ENCODE measurements around the gene NDUFS5. TPM values are rescaled to one million over a fixed set of nuclear protein-coding genes. Genes with fewer than 3 reads are reported as not detected.
"Not testable (repeated sequence)": the region's sequence is repeated elsewhere in the genome, so short reads cannot be mapped to it uniquely, and the experiment has no call there.

NDUFS5 gene
- 100 to 1,000 TPM; 300 to 553 (median 521) TPM for total RNA-seq

DNA sequence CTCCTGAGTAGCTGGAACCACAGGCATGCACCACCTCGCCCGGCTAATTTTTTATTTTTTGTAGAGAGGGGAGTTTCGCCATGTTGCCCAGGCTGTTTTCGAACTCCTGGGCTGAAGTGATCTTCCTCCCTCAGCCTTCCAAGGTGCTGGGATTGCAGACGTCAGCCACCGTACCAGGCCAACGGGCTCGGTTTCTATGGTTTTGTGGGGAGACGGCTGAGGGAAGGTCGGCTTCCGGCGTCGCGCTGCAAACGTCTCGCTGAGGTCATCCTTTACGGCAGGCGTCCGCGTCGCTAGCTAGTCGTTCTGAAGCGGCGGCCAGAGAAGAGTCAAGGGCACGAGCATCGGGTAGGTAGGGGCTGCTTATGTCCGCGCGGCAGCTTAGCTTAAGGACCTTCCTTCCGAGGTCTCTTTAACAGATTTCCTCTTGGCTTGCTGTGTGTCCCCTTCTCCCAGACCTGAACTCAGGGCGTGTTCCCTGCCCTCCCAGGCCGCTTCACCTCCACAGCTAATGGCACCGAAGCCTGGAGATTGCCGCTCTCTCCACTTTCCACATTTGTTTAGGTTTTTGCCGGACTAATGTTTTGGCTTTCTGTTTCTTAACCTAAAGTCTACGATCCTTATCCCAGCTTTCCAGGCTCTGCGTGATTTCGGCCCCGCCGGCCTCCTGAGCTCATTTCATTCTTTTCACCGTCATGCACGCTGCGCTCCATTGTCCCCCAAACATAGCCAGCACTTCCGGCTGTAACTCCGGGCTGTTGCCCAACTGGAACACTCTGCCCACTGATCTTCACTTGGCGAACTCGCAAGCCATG lies at the start of gene NDUFS5:
Gene NDUFS5, plus strand, starts transcription at position 300 of the 815 bp plus-strand sequence. CDS start 2,375 bp downstream, outside the sequence.
- WGBS, 2 donors (ENCODE audit: low coverage in 1 of 2), result 0% methylated on average over 12 to 37 of the region's 47 CpGs
- no peaks in the 10 kb centered on the region for H3K27me3 ChIP-seq
- peak within 1 kb of the TSS; percentile 43 to 73 for H3K4me3 ChIP-seq
- peak; percentile 96 for ATAC-seq
- H3K36me3 ChIP-seq, result peaks cover 0 to 32% of the 10 kb centered on the region in 2 donors
- no peak for TF ChIP-seq EP300 (IDR thresholded peaks at IDR 0.05)
- TF ChIP-seq POLR2AphosphoS5 (IDR thresholded peaks at IDR 0.05), result peak; percentile 99
- TF ChIP-seq, protein P1, sequence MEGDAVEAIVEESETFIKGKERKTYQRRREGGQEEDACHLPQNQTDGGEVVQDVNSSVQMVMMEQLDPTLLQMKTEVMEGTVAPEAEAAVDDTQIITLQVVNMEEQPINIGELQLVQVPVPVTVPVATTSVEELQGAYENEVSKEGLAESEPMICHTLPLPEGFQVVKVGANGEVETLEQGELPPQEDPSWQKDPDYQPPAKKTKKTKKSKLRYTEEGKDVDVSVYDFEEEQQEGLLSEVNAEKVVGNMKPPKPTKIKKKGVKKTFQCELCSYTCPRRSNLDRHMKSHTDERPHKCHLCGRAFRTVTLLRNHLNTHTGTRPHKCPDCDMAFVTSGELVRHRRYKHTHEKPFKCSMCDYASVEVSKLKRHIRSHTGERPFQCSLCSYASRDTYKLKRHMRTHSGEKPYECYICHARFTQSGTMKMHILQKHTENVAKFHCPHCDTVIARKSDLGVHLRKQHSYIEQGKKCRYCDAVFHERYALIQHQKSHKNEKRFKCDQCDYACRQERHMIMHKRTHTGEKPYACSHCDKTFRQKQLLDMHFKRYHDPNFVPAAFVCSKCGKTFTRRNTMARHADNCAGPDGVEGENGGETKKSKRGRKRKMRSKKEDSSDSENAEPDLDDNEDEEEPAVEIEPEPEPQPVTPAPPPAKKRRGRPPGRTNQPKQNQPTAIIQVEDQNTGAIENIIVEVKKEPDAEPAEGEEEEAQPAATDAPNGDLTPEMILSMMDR (IDR thresholded peaks at IDR 0.05), result no peak
- peak; percentile 86 to 93 for TF ChIP-seq POLR2A (IDR thresholded peaks at IDR 0.05)
- H3K4me1 ChIP-seq, result peaks cover 0 to 51% (median 8%) of the 10 kb centered on the region in 3 donors
- H3K9me3 ChIP-seq, result no peaks in the 10 kb centered on the region
- H3K27ac ChIP-seq, result peak within 1 kb of the TSS; percentile 75 to 98 (median 94)

DNA sequence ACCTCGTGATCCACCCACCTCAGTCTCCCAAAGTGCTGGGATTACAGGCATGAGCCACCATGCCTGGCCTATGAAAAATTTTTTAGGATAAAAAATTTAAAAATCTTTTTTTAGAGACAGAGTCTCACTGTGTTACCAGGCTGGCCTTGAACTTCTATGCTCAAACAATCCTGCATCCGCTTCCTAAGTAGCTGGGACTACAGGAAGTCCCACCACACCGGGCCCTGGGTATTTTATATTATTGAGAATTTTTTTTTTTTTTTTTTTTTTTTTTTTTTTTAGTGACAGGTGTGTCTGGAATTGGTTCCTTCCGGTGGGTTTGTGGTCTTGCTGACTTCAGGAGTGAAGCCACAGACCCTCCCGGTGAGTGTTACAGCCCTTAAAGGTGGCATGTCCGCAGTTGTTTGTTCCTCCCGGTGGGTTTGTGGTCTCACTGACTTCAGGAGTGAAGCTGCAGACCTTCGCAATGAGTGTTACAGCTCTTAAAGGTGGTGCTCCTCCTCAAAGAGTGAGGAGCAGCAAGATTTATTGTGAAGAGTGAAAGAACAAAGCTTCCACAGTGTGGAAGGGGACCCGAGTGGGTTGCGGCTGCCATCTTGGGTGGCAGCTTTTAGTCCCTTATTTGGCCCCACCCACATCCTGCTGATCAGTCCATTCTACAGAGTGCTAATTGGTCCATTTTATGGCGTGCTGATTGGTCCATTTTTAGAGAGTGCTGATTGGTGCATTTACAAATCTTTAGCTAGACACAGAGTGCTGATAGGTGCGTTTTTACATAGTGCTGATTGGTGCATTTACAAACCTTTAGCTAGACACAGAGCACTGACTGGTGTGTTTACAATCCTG lies 48.5 kb upstream of the NDUFS5 start:
- H3K4me1 ChIP-seq, H3K27ac ChIP-seq, H3K4me3 ChIP-seq, H3K36me3 ChIP-seq, ATAC-seq, H3K27me3 ChIP-seq: not testable (repeated sequence)
- WGBS, 2 donors (ENCODE audit: low coverage in 1 of 2), result 83 to 86% methylated on average over 5 to 10 of the region's 12 CpGs
- peaks cover 0 to 13% (median 0%) of the 10 kb centered on the region in 3 donors for H3K9me3 ChIP-seq

DNA sequence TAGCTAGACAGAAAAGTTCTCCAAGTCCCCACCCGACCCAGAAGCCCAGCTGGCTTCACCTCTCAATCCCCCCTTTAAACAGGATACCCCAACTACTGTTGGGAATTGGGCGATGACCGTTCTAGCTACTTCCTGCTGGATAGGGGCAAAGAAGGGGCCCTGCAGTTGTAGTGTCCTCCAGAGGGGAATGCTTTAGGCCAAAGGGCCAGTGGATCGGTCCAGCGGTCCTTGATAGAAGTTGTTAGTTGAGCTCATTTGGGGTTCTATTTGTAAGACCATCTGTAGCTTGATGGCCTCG lies 48.0 kb upstream of the NDUFS5 start:
- H3K27ac ChIP-seq, ATAC-seq, H3K4me1 ChIP-seq, H3K27me3 ChIP-seq, H3K4me3 ChIP-seq, H3K36me3 ChIP-seq: not testable (repeated sequence)
- WGBS, 2 donors (ENCODE audit: low coverage in 1 of 2), result 96% methylated on average over 5 of the region's 6 CpGs; no CpG with 5 or more reads in 1 of the 2 donors
- H3K9me3 ChIP-seq, result peaks cover 0 to 13% (median 0%) of the 10 kb centered on the region in 3 donors

DNA sequence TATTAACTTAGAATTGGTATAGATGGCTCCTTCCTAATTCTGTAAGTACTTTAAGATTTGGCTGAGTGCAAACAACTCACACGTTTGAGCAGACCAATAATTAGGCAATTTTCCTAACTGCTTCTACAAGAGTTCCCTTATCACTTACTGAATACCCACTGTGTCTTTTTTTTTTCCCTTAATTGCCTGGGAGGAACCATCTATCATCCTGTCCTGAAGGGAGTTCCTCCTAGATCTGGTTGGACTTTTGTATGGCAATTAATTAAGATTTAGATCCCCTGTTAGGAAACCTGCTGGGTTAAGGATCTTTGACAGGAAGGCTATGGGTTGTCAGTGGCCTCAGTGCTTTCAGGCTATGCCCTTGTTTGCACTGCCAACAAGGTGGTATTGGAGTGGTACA lies 46.8 kb upstream of the NDUFS5 start:
- not testable (repeated sequence) for H3K27me3 ChIP-seq, H3K4me3 ChIP-seq, H3K27ac ChIP-seq, H3K4me1 ChIP-seq, ATAC-seq, H3K36me3 ChIP-seq
- 39 to 75% methylated on average over 1 of the region's 1 CpG for WGBS, 2 donors (ENCODE audit: low coverage in 1 of 2)
- peaks cover 0 to 13% (median 0%) of the 10 kb centered on the region in 3 donors for H3K9me3 ChIP-seq

DNA sequence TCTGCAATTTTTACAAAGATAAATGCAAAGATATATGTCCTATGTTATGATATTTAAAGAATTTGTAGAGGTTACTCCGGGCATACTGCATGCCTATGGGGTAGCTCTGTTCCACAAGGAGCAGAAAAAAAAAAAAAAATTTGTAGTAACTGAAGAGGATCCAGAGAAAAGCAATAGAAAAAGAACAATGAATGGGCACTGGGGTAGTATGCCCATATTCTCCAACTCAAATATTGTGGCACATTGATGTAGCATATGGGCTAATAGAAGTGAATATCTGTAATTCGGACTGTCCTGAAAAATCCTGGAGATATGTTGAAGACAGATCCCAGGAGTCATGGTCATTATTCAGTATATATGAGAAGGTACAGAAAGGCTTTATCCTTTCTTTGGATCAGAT lies 36.2 kb upstream of the NDUFS5 start:
- Histone ChIP-seq H3K27ac (peak overlapping the region in 3 of 4 donors; percentile 94 to 99 (median 98)), H3K4me1 (peaks cover 2 to 37% (median 7%) of the 10 kb centered on the region in 3 donors), H3K4me3 (no peak overlapping the region), H3K9me3 (no peaks in the 10 kb centered on the region), H3K27me3 (no peaks in the 10 kb centered on the region), H3K36me3 (no peaks in the 10 kb centered on the region)
- no peak for ATAC-seq
- WGBS, 2 donors (ENCODE audit: low coverage in 1 of 2), result 29 to 76% methylated on average over 2 of the region's 2 CpGs
- TF ChIP-seq POLR2AphosphoS5 (IDR thresholded peaks at IDR 0.05) (no peak), POLR2A (IDR thresholded peaks at IDR 0.05) (no peak), EP300 (IDR thresholded peaks at IDR 0.05) (no peak)
- TF ChIP-seq, protein P1 (IDR thresholded peaks at IDR 0.05), result no peak

DNA sequence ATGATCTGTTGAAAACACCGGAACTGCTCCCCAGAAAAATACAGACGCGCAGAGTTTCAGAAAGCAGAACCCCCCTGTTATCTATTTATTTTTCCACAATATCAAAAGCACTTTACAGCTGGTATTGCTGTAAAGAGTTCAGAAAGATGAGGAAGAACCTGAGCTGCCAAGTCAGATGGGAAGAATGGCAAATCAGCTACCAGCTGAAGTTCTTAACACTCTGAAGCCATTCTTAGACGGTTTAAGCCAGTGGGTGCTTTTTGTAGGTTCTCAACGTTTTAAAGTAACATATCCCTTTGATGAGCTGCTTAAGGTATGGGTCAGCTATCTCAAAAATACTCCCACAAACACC lies 35.8 kb upstream of the NDUFS5 start:
- H3K4me1 ChIP-seq, result peaks cover 2 to 40% (median 7%) of the 10 kb centered on the region in 3 donors
- H3K9me3 ChIP-seq, result no peaks in the 10 kb centered on the region
- no peak for ATAC-seq
- H3K27ac ChIP-seq, result peak overlapping the region; percentile 48 to 99 (median 96)
- H3K27me3 ChIP-seq, result no peaks in the 10 kb centered on the region
- H3K4me3 ChIP-seq, result peak overlapping the region; percentile 53 to 100
- H3K36me3 ChIP-seq, result no peaks in the 10 kb centered on the region
- TF ChIP-seq POLR2A (IDR thresholded peaks at IDR 0.05), result no peak
- TF ChIP-seq POLR2AphosphoS5 (IDR thresholded peaks at IDR 0.05), result no peak
- TF ChIP-seq EP300 (IDR thresholded peaks at IDR 0.05), result no peak
- TF ChIP-seq, protein P1 (IDR thresholded peaks at IDR 0.05), result no peak
- 23 to 30% methylated on average over 5 of the region's 5 CpGs for WGBS, 2 donors (ENCODE audit: low coverage in 1 of 2)
